GM13976 (cell line): Measurements from ENCODE around the gene PANK1.

Experiments used
- DNase-seq: peaks from one replicate; pipeline ENCODE4 v3.0.0; 2012; ENCODE audit warnings: low spot score
- CTCF ChIP-seq: IDR thresholded peaks from 2 replicates; pipeline ENCODE4 v1.5.1; 2012; ENCODE audit warnings: borderline replicate concordance, mild to moderate bottlenecking; ENCODE audit not compliant: insufficient read depth; ENCODE audit errors: extremely low read depth, missing control alignments, control extremely low read depth
- in situ Hi-C: fragments of 300-500 bp; cut with MboI; formaldehyde crosslinking; loops from one replicate; pipeline ENCODE4 v1.12.0; 2022; ENCODE audit warnings: low sequenced_read_pairs, mixed read lengths, inconsistent platforms; ENCODE audit not compliant: unreplicated experiment

PANK1 gene

GRCh38 chr10:89643431-89643811, 1.6 kb downstream of the PANK1 start:
- no peak for DNase-seq
- TF ChIP-seq CTCF = no peak
- in situ Hi-C loops = no loop called here

- no peak for DNase-seq
- in situ Hi-C loops = no loop called here
- no peak for TF ChIP-seq CTCF
Measured at GRCh38 chr10:89642193-89642592, 2.8 kb downstream of the PANK1 start.

- in situ Hi-C loops = no loop called here
- TF ChIP-seq CTCF = no peak
- DNase-seq = no peak
Measured at GRCh38 chr10:89640241-89640640, 4.8 kb downstream of the PANK1 start.

- in situ Hi-C loops = no loop called here
- no peak for DNase-seq
- no peak for TF ChIP-seq CTCF
Measured at GRCh38 chr10:89639326-89639725, 5.7 kb downstream of the PANK1 start.

- no peak for TF ChIP-seq CTCF
- in situ Hi-C loops = no loop called here
Measured at GRCh38 chr10:89637113-89637512, 7.9 kb downstream of the PANK1 start.

GRCh38 chr10:89634637-89635036, 10.4 kb downstream of the PANK1 start:
- no peak for TF ChIP-seq CTCF
- in situ Hi-C loops = no loop called here
- DNase-seq = no peak

More at GRCh38 chr10:89637113-89637512, 7.9 kb downstream of the PANK1 start:
- no peak for DNase-seq

- in situ Hi-C loops = no loop called here
- TF ChIP-seq CTCF = no peak
- no peak for DNase-seq
Measured at GRCh38 chr10:89633484-89633883, 11.6 kb downstream of the PANK1 start.
